Neutrophil (primary cell): ENCODE data around the gene PMEPA1.

Source experiments
- H3K27ac ChIP-seq: fragments of 200-600 bp; sonication (generic); 2 replicates; pipeline ENCODE4 v1.5.1; 2016; ENCODE audit warnings: mild to moderate bottlenecking, moderate library complexity
- H3K27me3 ChIP-seq: fragments of 200-600 bp; sonication (generic); 2 replicates; pipeline ENCODE4 v1.6.0; 2016; ENCODE audit warnings: mild to moderate bottlenecking
- H3K36me3 ChIP-seq: fragments of 200-600 bp; sonication (generic); 2 replicates; pipeline ENCODE4 v1.5.1; 2017
- H3K4me1 ChIP-seq, 2 experiments: fragments of 200-600 bp in 1 of 2; sonication (generic) in 1 of 2; 1 replicate in 1 of 2; 2 replicates in 1 of 2; pipeline versions ENCODE4 v1.5.1 to v1.6.1; 2013 to 2016; ENCODE audit warnings: low read depth in 1 of 2, low read length in 1 of 2, mild to moderate bottlenecking in 1 of 2, moderate library complexity in 1 of 2; ENCODE audit not compliant: control insufficient read depth in 1 of 2, insufficient read depth in 1 of 2
- H3K4me3 ChIP-seq, 2 experiments: fragments of 200-600 bp in 1 of 2; sonication (generic) in 1 of 2; 1 replicate in 1 of 2; 2 replicates in 1 of 2; pipeline ENCODE4 v1.5.1; 2013 to 2016; ENCODE audit warnings: low read depth in 1 of 2, low read length in 1 of 2, mild to moderate bottlenecking in 1 of 2, moderate library complexity in 1 of 2
- H3K9me3 ChIP-seq: fragments of 200-600 bp; sonication (generic); 2 replicates; pipeline ENCODE4 v1.5.1; 2016
- TF ChIP-seq, protein P1 (sequence below): fragments of 200-600 bp; sonication (generic); IDR thresholded peaks from 2 replicates; pipeline ENCODE4 v1.5.1; 2016; ENCODE audit warnings: antibody characterized with exemption

PMEPA1 gene

DNA sequence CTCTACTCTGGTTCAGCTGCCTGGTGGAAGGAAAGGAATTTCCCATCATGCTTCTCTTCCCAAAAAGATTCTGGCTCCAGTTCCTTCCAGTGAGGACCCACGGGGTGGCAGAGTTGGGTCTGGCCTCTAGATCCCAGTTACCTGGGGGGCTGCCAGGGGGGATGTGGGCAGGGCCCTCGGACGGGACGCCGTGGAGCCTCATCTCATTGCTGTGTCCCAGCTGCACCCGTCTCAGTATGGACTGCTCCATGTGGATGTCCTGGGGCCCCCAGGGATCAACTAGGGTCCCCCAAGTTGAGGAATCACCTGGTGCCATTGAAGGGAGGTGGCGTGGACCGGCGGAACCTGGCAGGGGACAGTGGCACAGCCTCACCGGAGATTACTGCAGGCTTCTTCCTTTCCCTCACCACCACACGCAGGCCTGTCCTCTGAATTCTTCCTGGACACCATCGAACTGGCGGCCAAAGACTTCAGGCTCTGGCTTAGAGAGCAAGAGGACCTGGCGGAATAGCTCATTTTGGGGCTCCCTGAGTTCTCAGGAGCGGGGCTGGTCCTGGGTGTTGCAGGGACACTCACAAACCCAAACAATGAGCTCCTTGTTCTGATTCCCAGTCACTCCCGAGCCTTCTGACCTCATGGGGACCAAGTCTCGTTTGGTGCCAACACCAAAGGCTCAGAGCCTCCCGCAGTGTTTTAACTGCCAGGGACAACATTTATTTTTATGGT lies 98.1 kb downstream of the PMEPA1 start:
- TF ChIP-seq, protein P1, sequence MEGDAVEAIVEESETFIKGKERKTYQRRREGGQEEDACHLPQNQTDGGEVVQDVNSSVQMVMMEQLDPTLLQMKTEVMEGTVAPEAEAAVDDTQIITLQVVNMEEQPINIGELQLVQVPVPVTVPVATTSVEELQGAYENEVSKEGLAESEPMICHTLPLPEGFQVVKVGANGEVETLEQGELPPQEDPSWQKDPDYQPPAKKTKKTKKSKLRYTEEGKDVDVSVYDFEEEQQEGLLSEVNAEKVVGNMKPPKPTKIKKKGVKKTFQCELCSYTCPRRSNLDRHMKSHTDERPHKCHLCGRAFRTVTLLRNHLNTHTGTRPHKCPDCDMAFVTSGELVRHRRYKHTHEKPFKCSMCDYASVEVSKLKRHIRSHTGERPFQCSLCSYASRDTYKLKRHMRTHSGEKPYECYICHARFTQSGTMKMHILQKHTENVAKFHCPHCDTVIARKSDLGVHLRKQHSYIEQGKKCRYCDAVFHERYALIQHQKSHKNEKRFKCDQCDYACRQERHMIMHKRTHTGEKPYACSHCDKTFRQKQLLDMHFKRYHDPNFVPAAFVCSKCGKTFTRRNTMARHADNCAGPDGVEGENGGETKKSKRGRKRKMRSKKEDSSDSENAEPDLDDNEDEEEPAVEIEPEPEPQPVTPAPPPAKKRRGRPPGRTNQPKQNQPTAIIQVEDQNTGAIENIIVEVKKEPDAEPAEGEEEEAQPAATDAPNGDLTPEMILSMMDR = no peak
- peaks cover 100% of the 10 kb centered on the region for H3K36me3 ChIP-seq
- no peaks in the 10 kb centered on the region for H3K4me1 ChIP-seq
- H3K27ac ChIP-seq = no peak overlapping the region
- H3K4me3 ChIP-seq = no peak overlapping the region
- H3K9me3 ChIP-seq = no peaks in the 10 kb centered on the region
- H3K27me3 ChIP-seq = peaks cover 7% of the 10 kb centered on the region

DNA sequence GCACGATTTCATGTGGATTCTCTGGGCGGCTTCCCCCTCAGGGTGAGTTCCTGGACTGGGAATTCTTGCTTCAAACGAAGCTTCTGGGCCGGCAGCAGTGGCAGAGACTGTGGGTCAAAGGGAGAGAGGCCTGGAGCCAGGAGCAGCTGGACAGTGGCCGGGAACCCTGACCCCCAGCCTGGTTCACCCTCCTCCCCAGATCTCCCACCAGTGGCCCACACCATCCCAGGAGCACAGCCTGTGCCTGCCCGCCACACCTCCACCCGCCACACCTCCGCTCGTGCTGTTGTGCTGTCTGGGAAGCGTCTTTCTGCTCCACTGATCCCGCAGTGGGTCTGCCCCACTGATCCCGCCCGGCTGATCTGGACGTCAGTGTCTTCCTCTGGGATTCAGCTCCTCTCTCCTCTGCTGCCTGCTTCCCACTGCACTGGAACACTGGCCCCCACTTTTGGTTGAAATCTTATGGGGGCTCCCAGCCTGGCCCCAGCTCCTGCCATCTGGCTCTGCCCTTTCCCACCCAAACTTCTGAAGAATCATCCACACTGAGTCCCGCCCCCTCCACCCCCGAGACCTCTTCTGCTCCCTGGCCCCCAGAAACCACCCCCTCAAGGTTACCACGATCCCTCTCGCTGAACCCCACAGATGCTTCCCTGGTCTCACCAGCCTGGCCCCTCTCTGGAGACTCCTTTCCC lies 99.4 kb downstream of the PMEPA1 start:
- Histone ChIP-seq H3K27me3 (peaks cover 3% of the 10 kb centered on the region), H3K36me3 (peaks cover 100% of the 10 kb centered on the region)

DNA sequence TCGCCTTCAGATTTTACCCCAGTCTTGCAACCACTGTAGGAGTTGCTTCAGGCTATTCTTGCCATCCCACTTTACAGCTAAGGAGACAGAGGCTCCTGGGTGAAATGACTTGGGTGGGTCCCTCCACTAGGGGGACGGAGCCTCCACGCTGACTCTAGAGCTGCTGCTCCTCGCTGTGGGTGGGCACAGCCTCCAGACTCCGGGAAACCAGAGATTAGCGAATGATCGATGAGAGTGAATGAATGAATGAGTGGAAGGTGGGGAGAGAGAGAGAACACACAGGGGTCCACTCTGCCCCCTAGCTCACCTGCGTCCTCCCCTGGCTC lies 100.0 kb downstream of the PMEPA1 start:
- H3K4me1 ChIP-seq = no peaks in the 10 kb centered on the region
- H3K27ac ChIP-seq = no peak overlapping the region
- no peak overlapping the region for H3K4me3 ChIP-seq
- H3K27me3 ChIP-seq = no peaks in the 10 kb centered on the region
- peaks cover 99% of the 10 kb centered on the region for H3K36me3 ChIP-seq
- no peaks in the 10 kb centered on the region for H3K9me3 ChIP-seq
- TF ChIP-seq, protein P1 = no peak

More for the DNA sequence above, 99.4 kb downstream of the PMEPA1 start:
- Histone ChIP-seq H3K27ac (no peak overlapping the region), H3K4me1 (no peaks in the 10 kb centered on the region), H3K4me3 (no peak overlapping the region), H3K9me3 (no peaks in the 10 kb centered on the region)
- TF ChIP-seq, protein P1 = no peak

DNA sequence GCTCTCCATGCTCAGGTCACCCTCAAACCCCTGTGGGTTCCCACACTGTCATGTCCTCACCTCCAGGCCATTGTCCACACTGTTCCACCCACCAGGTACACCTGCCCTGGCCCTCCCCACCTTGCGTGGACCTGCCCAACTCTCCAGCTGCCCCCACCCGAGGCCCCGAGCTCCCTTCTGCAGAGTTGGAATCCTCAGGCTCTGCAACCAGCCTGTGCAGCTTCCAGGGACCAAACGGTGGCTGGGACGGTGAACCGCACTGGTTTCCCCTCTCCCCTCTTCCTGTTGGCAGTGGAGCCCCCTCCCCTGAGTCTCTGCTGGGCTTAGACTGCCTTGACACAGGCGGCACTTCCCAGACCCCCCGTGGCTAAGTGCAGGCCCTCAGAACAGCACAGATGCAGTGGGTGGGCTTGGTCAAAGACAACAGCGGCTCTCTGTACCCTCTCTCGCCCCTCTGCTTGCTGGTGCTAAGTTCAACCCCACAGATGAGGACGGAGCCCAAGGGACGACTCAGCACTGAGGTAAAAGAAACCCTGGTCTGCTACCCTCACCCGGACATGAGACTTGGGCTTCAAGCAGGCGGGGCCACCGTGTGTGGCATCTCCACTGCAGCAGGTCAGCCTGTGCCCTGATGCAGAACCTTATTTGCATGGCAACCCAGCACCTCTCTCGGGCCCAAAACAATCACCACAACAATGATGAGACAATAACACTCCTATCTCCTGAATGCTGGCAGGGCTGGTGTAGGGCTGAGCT lies 100.6 kb downstream of the PMEPA1 start:
- no peaks in the 10 kb centered on the region for H3K9me3 ChIP-seq
- no peak overlapping the region for H3K4me3 ChIP-seq
- no peaks in the 10 kb centered on the region for H3K4me1 ChIP-seq
- no peak overlapping the region for H3K27ac ChIP-seq
- H3K27me3 ChIP-seq = no peaks in the 10 kb centered on the region
- TF ChIP-seq, protein P1 = no peak
- H3K36me3 ChIP-seq = peaks cover 99% of the 10 kb centered on the region

- Histone ChIP-seq H3K9me3 (no peaks in the 10 kb centered on the region), H3K4me1 (no peaks in the 10 kb centered on the region), H3K27ac (no peak overlapping the region), H3K4me3 (no peak overlapping the region), H3K36me3 (peaks cover 96% of the 10 kb centered on the region), H3K27me3 (no peaks in the 10 kb centered on the region)
- TF ChIP-seq, protein P1 = no peak
Measured at GRCh38 chr20:57608516-57608915, 101.3 kb downstream of the PMEPA1 start.
